Activated CD8-positive, alpha-beta memory T cell treated with anti-CD3 and anti-CD28 coated beads for 1 hour (primary cell): ENCODE data around the gene SMC6.

ENCODE experiments used
- DNase-seq, 2 donors: peaks; one replicate each; pipeline ENCODE4 v3.0.0-alpha.2; 2020; ENCODE audit warnings: low read depth in 1 of 2; ENCODE audit errors: extremely low read depth in 1 of 2

SMC6 gene

DNA sequence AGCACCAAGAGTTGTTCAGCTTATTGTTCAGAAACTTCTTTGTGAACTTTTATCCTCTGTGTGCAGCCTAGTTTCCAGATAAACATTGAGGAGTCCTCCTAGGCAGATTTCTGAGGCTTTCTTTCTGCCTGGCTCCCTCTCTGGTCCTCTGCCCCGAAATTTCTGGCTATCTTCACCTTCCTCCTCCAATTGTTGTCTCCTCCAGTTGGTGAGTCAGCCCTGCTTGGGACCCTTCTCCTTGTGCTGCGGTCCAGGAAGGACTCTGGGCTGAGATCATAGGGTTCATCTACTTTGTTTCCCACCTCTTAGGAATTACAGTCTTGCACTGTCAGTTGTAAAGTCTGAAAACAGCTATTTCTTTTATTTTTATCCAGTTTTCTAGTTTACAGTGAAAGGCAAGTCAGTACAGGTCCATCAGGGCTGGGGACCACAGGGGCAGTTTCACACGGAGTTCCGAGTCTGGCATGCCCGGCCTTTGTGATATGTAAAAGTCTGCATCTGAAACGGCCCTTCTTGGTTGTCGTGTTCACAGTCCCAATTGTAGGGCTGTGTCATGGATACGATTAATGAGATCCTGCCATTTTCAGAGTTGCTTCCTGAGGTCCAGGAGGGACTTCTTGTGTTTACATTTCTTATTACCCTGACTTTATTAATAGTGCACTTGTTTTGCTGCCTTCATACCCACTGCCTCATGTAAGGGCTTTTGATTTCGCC lies 100.8 kb downstream of the SMC6 start:
- no peak for DNase-seq

GRCh38 chr2:17649026-17649425 lies 104.6 kb downstream of the SMC6 start:
- DNase-seq, result no peak

GRCh38 chr2:17648581-17648980 lies 105.0 kb downstream of the SMC6 start:
- DNase-seq, result no peak

GRCh38 chr2:17646838-17647701 lies 106.5 kb downstream of the SMC6 start:
- no peak for DNase-seq

GRCh38 chr2:17646081-17646554 lies 107.5 kb downstream of the SMC6 start:
- DNase-seq, result peak in 1 of 2 donors; percentile 14

DNA sequence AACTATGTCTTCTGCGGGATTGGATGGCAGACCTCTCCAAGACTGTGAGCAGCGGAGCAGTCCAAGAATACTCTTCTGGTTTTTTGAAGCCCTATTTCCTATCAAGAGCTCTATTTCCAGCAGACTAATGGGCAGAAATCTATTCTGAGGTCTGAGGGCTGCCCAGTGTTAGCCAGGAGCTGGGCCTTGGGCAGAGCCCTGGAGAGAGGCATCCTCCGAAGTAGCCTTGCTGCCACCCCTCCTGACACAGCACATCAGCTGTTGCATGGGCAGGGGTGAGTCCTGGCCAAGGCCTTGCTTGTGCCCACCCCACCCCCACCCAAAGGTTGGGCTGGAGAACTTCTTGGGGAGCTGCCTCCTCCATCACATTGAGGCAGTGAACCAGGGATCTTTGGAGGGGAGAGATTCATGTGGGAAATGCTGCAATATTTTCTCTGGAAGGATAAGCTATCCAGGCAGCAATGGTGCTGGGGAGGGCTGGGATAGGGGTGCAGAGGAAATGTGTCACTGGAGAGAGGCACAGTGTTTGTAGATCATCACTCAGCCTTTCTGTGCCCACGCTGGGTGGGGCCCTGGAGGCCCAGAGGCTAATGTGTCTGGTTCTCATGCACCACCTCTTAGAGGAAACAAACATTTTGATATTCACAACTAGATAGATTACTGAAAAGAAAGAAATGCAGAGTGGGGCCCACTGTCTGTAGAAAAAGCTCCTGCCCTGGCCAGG lies 108.5 kb downstream of the SMC6 start:
- no peak for DNase-seq

- no peak for DNase-seq
Observed at GRCh38 chr2:17643031-17643615, 110.5 kb downstream of the SMC6 start.

DNA sequence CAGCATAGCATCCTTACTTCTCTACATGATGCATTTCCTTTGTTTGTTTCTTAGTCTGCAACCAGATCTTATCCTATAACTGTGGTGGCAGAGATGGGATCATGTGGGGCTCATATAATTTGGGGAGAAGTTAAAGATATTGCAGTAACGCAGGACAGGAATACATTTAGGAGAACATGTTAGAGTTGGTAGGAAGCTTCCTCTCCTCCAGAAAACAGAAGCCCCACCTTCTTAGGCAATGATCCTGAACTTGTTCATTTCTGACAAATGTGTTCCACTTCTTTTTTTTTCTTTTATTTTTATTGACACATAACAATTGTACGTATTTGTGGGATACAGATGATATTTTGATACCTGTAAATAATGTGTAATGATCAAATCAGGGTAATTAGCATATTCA lies 113.2 kb downstream of the SMC6 start:
- no peak for DNase-seq

DNA sequence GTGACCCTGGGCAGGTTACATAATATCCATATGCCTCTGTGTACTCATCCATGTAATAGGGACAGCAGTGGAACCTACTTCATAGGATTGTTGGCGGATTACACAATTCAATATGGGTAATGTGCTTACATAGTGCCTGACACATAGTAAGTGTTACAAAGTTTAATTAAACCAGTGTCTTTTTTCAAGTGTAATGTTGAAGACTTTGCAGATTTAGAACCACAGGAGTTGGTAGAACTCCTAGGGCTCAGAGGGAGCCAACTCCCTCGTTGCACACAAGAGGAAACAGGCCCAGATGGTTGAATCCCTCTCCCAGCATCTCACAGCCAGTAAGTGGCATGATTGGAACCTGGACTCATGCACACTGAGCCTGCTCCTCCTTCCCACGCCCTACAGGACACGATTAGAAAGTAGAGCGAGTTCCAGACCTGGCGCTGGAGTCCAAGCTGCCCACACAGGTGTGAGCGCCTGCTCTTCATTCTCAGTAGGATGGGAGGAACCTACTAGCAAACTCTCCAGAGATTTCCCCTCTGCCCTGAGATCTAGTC lies 115.3 kb downstream of the SMC6 start:
- DNase-seq, result no peak

DNA sequence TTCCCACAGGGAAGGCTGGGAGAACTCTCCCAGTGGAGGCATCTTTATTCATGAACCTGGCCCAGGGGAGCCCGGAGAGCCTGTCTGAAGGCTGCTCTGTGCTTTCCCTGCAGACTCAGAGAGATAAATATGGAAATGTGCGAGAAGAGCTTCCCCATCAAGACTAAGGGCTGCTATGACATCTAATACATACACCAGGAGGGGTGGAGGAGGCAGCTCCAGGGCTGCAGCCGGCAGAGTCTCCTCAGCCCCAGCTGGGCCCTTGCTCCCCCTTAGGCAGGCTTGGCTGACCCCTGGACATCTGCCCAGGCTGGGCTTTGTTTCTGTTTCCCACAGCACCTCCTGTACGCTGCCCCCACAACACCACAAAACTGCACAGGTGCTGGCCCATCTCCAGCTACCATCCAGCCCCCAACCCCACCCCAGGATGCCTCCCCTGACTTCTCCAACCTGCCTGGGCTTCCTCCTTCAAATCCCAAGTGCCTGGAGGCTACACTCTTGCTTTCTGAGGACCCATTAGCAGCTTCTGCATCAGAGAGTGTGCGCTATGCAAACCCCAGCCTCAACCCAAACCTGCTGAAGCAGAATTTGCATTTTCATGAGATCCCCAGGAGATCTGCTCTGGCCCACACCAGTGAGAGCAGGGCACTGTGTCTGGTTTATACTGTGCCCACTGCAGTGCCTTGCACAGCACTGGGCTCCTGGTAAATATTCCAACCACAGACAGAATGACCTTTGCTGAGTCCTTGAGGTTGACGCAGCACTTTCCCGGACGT lies 116.3 kb downstream of the SMC6 start:
- no peak for DNase-seq

DNA sequence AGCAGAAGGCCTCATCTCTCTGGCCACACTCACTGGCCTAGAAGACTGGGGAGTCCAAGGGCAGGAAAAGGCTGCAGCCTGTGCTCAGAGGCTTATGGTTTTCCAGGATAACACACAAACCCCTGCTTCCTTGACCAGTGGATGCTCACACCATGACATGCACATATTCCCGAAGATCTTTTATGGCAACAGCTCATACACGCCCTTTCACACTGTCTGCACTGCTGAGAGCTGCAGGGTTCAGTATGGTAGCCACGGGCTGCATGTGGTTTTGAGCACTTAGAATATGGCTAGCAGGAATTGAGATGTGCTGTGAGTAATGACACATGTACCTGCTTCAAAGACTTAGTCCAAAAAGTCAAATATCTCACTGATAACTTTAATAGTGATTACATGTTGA lies 117.4 kb downstream of the SMC6 start:
- no peak for DNase-seq

GRCh38 chr2:17634997-17635396 lies 118.6 kb downstream of the SMC6 start:
- no peak for DNase-seq

- DNase-seq, result no peak
Observed at GRCh38 chr2:17630089-17630488, 123.5 kb downstream of the SMC6 start.

- no peak for DNase-seq
Observed at GRCh38 chr2:17628349-17629261, 125.0 kb downstream of the SMC6 start.

- no peak for DNase-seq
Observed at GRCh38 chr2:17627434-17627833, 126.2 kb downstream of the SMC6 start.

DNA sequence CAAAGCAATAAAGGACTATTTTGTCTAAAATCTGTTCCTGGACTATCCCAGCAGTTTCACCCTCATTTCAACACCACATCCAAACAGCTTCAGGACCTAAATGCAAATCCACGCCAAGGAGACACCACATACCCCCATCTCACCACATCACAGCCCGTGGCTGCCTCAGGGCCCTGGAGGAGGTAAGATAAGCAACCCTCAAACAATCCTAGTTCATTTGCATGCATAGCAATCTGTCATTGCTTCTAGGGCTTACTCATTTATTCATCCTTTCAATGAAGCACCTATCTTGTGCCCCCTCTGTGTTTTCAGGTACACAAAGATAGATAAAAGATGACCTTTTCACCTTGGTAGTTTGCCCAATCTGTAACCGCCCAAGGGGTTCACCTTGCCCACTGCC lies 126.6 kb downstream of the SMC6 start:
- no peak for DNase-seq

DNA sequence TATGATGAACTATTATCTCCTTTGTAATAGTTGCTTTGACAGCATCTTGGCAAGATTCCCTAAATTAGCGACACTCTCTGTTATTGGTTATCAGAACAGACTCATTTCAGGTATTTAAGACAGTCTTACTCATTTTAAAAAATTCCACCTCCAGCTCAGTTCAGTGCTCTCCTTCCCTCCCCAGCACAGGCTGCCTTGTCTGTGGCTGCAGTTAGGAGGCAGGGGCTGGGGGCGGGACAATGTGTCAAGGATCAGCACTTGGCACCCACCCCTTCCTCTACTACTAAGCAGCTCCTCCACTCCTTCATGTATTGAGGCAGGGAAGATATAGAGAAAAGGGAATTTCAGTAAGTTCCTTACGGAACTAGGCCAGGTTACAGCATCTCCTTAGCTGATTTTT lies 128.2 kb downstream of the SMC6 start:
- DNase-seq, result no peak

GRCh38 chr2:17621781-17622180 lies 131.8 kb downstream of the SMC6 start:
- DNase-seq, result no peak

DNA sequence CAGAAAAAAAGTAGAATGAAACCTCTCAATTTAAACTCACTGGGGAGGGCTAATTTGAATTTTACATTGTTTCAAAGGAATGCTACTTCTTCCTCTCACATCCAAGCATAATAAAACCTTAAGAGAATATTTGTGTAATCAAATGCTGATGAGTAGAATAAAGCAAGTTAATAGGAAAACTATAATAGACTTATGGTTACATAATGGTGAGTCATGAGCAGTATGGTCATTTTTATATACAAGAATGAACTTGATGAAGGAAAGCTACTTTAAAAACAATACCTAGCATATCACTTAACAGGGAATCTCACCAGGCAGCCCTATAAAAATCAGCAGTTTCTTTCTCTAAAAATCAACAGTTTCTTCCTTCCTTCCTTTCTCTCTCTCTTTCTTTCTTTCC lies 132.8 kb downstream of the SMC6 start:
- no peak for DNase-seq
